ENCODE results near the gene SEZ6L. TPM values are rescaled to one million over a fixed set of nuclear protein-coding genes. Genes with fewer than 3 reads are reported as not detected.

SEZ6L gene
- total RNA-seq, 1 donor from 2014 or later = 1.7 TPM

DNA sequence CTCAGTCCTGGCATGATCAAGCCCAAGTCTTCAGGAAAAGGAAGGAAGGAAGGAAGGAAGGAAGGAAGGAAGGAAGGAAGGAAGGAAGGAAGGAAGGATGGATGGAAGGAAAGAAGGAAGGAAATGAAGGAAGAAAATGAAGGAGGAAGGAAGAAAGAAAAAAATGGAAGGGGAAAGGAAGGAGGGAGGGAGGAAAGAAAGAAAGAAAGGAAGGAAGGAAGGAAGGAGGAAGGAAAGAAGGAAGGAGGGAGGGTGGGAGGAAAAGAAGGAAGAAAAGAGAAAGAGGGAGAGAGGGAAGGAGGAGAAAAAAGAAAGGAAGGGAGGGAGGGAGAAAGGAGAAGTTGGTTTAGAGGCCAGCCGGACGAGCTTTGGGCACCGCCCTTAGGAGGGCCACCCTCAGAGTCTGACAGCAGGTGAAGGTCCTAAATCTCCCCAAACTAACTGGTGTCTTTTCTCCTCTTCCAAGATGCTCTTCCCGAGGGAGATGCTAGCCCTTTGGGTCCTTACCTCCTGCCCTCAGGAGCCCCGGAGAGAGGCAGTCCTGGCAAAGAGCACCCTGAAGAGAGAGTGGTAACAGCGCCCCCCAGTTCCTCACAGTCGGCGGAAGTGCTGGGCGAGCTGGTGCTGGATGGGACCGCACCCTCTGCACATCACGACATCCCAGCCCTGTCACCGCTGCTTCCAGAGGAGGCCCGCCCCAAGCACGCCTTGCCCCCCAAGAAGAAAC lies 122.8 kb downstream of the SEZ6L start:
- H3K4me3 Mint-ChIP-seq = no peak overlapping the region
- no peaks in the 10 kb centered on the region for H3K36me3 Mint-ChIP-seq (ENCODE audit: low read depth)
- H3K27ac Mint-ChIP-seq (ENCODE audit: unreplicated experiment) = no peak overlapping the region
- no peaks in the 10 kb centered on the region for H3K4me1 Mint-ChIP-seq
- DNase-seq (ENCODE audit: low read depth, low spot score) = no peak
- TF ChIP-seq, protein P1, sequence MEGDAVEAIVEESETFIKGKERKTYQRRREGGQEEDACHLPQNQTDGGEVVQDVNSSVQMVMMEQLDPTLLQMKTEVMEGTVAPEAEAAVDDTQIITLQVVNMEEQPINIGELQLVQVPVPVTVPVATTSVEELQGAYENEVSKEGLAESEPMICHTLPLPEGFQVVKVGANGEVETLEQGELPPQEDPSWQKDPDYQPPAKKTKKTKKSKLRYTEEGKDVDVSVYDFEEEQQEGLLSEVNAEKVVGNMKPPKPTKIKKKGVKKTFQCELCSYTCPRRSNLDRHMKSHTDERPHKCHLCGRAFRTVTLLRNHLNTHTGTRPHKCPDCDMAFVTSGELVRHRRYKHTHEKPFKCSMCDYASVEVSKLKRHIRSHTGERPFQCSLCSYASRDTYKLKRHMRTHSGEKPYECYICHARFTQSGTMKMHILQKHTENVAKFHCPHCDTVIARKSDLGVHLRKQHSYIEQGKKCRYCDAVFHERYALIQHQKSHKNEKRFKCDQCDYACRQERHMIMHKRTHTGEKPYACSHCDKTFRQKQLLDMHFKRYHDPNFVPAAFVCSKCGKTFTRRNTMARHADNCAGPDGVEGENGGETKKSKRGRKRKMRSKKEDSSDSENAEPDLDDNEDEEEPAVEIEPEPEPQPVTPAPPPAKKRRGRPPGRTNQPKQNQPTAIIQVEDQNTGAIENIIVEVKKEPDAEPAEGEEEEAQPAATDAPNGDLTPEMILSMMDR (conservative IDR thresholded peaks at IDR 0.05) = no peak
- peaks cover 37% of the 10 kb centered on the region for H3K27me3 Mint-ChIP-seq (ENCODE audit: low read depth)
- no peaks in the 10 kb centered on the region for H3K9me3 Mint-ChIP-seq

DNA sequence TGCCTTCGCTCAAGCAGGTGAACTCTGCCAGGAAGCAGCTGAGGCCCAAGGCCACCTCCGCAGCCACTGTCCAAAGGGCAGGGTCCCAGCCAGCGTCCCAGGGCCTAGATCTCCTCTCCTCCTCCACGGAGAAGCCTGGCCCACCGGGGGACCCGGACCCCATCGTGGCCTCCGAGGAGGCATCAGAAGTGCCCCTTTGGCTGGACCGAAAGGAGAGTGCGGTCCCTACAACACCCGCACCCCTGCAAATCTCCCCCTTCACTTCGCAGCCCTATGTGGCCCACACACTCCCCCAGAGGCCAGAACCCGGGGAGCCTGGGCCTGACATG lies 123.4 kb downstream of the SEZ6L start:
- TF ChIP-seq, protein P1 (conservative IDR thresholded peaks at IDR 0.05) = no peak
- H3K27ac Mint-ChIP-seq (ENCODE audit: unreplicated experiment) = no peak overlapping the region

DNA sequence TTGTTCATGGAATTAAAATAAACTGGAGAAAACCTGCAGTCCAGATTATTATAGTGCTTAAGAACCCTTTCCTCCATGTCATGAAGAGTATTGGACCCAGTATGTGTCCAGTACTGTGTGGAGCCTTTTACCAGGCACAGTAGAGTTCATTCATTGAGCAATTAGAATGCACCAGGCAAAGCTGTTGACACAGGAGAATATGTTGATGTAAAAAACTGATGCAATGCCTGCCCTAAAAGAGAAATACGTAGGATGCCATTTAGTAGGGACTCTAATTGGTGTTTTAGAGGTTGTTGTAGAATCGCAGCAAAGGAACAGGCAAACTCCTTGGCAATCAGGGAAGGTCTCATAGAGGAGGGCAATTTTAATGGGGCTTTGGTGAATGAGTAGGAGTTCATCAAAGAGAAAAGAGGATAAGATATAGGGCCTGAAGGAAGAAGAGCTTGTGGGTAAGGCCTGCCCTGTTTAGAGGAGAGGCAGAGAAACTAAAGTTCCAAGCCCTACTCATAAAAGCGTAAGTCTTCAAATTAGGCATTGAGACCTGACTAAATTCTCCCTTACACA lies 126.4 kb downstream of the SEZ6L start:
- peaks cover 43% of the 10 kb centered on the region for H3K27me3 Mint-ChIP-seq (ENCODE audit: low read depth)

More for the DNA sequence above, 123.4 kb downstream of the SEZ6L start:
- H3K4me3 Mint-ChIP-seq = no peak overlapping the region
- H3K36me3 Mint-ChIP-seq (ENCODE audit: low read depth) = no peaks in the 10 kb centered on the region
- H3K27me3 Mint-ChIP-seq (ENCODE audit: low read depth) = peaks cover 39% of the 10 kb centered on the region
- no peaks in the 10 kb centered on the region for H3K9me3 Mint-ChIP-seq
- no peak for DNase-seq (ENCODE audit: low read depth, low spot score)
- H3K4me1 Mint-ChIP-seq = no peaks in the 10 kb centered on the region

DNA sequence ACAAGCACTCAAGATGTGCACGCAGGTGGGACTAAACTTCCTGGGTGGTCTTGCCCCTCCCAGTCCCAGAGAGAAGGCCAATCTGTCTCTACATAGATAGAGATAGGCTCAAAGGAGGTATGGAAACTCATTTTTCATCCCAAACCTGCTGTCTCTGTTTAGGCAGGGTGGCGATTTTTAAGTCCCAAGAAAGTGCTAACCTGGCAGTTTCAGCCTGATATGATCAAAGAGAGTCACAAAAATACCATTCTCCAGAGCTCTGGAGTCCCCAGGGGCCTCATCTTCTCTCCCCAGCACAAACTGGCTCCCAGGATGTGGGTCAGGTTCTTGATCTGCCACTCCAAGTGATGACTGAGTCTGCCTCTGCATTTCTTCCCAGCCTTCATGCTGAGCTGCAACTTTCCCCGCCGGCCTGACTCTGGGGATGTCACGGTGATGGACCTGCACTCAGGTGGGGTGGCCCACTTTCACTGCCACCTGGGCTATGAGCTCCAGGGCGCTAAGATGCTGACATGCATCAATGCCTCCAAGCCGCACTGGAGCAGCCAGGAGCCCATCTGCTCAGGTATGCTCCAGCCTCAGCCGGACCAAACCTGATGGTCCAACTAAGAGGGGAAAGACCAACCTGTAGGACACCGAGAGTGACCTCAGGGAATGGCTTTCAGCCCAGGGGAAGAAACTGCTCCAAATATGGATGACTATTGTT lies 129.5 kb downstream of the SEZ6L start:
- TF ChIP-seq, protein P1 (conservative IDR thresholded peaks at IDR 0.05) = no peak
- no peak overlapping the region for H3K4me3 Mint-ChIP-seq
- no peak for DNase-seq (ENCODE audit: low read depth, low spot score)
- H3K27me3 Mint-ChIP-seq (ENCODE audit: low read depth) = peaks cover 71% of the 10 kb centered on the region
- H3K4me1 Mint-ChIP-seq = no peaks in the 10 kb centered on the region
- H3K27ac Mint-ChIP-seq (ENCODE audit: unreplicated experiment) = no peak overlapping the region
- no peaks in the 10 kb centered on the region for H3K9me3 Mint-ChIP-seq
- H3K36me3 Mint-ChIP-seq (ENCODE audit: low read depth) = no peaks in the 10 kb centered on the region

More for the DNA sequence above, 126.4 kb downstream of the SEZ6L start:
- Mint-ChIP-seq H3K27ac (ENCODE audit: unreplicated experiment) (no peak overlapping the region), H3K36me3 (ENCODE audit: low read depth) (no peaks in the 10 kb centered on the region), H3K4me1 (no peaks in the 10 kb centered on the region), H3K9me3 (no peaks in the 10 kb centered on the region), H3K4me3 (no peak overlapping the region)
- DNase-seq (ENCODE audit: low read depth, low spot score) = no peak
- TF ChIP-seq, protein P1 (conservative IDR thresholded peaks at IDR 0.05) = no peak

DNA sequence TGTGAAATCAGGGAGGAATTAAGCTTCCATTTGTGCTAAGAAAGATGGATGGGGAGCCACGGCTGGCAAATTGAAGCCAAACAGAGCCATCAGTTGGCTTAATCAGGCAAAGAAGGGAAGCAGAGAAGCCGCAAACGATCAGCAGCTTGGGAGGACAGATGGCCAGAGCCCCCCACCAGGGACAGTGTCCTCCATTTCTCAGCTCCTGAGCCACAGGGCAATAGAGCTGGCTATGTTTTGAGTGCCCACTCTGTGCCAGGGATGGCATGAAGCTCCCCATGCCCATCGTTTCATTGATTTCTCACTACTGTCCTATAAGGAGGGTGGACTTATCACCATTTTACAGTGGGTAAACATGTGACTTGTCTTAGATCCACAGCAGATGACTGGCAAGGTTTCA lies 133.5 kb downstream of the SEZ6L start:
- DNase-seq (ENCODE audit: low read depth, low spot score) = no peak
- Mint-ChIP-seq H3K27ac (ENCODE audit: unreplicated experiment) (no peak overlapping the region), H3K36me3 (ENCODE audit: low read depth) (no peaks in the 10 kb centered on the region), H3K27me3 (ENCODE audit: low read depth) (peaks cover 70% of the 10 kb centered on the region), H3K4me3 (no peak overlapping the region), H3K9me3 (no peaks in the 10 kb centered on the region), H3K4me1 (no peaks in the 10 kb centered on the region)
- TF ChIP-seq, protein P1 (conservative IDR thresholded peaks at IDR 0.05) = no peak

All from neural crest cell (in vitro differentiated cells).